HepG2 (cell line): ENCODE measurements around the gene C2orf92. TPM values are rescaled to one million over a fixed set of nuclear protein-coding genes. Genes with fewer than 3 reads are reported as not detected.

Experiments
- ATAC-seq: fragments of 200-7000 bp; cut with Tn5 transposase; 3 replicates; pipeline ENCODE4 v1.9.1; 2020; ENCODE audit warnings: mild to moderate bottlenecking, moderate library complexity
- BruUV-seq: library from RNA; stranded (reverse); fragments of 400-500 nt; replicated peaks from 2 replicates; lab custom pipeline; 2021; lab: Mats Ljungman, UMichigan
- CTCF ChIA-PET: fragments of 300-600 bp; formaldehyde crosslinking; extraction: SDS; loops from one replicate; lab custom pipeline; 2021; ENCODE audit warnings: low total read pairs, inconsistent platforms, low intra/inter-chr PET ratio; lab: Yijun Ruan, JAX
- POLR2A ChIA-PET: fragments of 350-600 bp; sonication (Branson Sonifier 250); formaldehyde crosslinking; loops from one replicate; lab custom pipeline; 2020; ENCODE audit warnings: antibody characterized with exemption, inconsistent platforms; lab: Yijun Ruan, JAX
- DNase-seq: peaks from one replicate; pipeline ENCODE4 v3.0.0-alpha.2; 2015; ENCODE audit warnings: low spot score
- FAIRE-seq: peaks from 3 replicates; lab custom pipeline; 2011; peaks lifted over from hg19 to GRCh38; lab: Jason Lieb, UNC
- H2AFZ ChIP-seq: one replicate; pipeline ENCODE4 v1.6.1; 2011; ENCODE audit warnings: low read length, inconsistent platforms
- H3K27ac ChIP-seq: fragments of 300-600 bp; 3 replicates; pipeline ENCODE4 v1.8.0; 2011; ENCODE audit warnings: mixed run types, mild to moderate bottlenecking, mixed read lengths, low read length, inconsistent platforms; ENCODE audit not compliant: insufficient read depth; ENCODE audit errors: extremely low read length
- H3K27me3 ChIP-seq, 2 experiments: fragments of 200-600 bp in 1 of 2; 2 replicates in 1 of 2; 3 replicates in 1 of 2; pipeline versions ENCODE4 v1.6.0 to v1.8.0; 2011; ENCODE audit warnings: low read length in 2 of 2, mild to moderate bottlenecking in 2 of 2, moderate library complexity in 2 of 2, inconsistent platforms in 1 of 2; ENCODE audit not compliant: insufficient read depth in 2 of 2, control insufficient read depth in 1 of 2
- H3K36me3 ChIP-seq, 2 experiments: fragments of 200-600 bp in 1 of 2; replicated peaks in 1 of 2; 2 replicates in 1 of 2; 3 replicates in 1 of 2; pipeline versions ENCODE4 v1.5.1 to v1.8.0; 2011; ENCODE audit warnings: low read length in 2 of 2, inconsistent platforms in 1 of 2; ENCODE audit not compliant: insufficient read depth in 2 of 2, control insufficient read depth in 1 of 2
- H3K4me1 ChIP-seq: 2 replicates; pipeline ENCODE4 v1.5.1; 2012; ENCODE audit warnings: low read length, inconsistent platforms; ENCODE audit not compliant: insufficient read depth
- H3K4me2 ChIP-seq: 2 replicates; pipeline ENCODE4 v1.6.0; 2011; ENCODE audit warnings: low read depth, low read length, inconsistent platforms
- H3K4me3 ChIP-seq, 3 experiments: fragments of 200-600 bp in 1 of 3; sonication (generic), shearing (Covaris generic) in 1 of 3; replicated peaks in 1 of 3; 2 replicates each; pipeline ENCODE4 v1.5.1; 2011 to 2016; ENCODE audit warnings: low read length in 3 of 3, inconsistent platforms in 2 of 3, low read depth in 2 of 3, mild to moderate bottlenecking in 2 of 3, control low read depth in 1 of 3, mixed read lengths in 1 of 3; ENCODE audit not compliant: insufficient read depth in 1 of 3
- H3K79me2 ChIP-seq: one replicate; pipeline ENCODE4 v1.6.1; 2011; ENCODE audit warnings: low read length, inconsistent platforms; ENCODE audit not compliant: insufficient read depth
- H3K9ac ChIP-seq: 2 replicates; pipeline ENCODE4 v1.6.0; 2011; ENCODE audit warnings: mild to moderate bottlenecking, low read depth, low read length, inconsistent platforms; ENCODE audit not compliant: insufficient read depth
- H3K9me3 ChIP-seq: 2 replicates; pipeline ENCODE4 v1.5.1; 2012; ENCODE audit warnings: mild to moderate bottlenecking, low read length
- H4K20me1 ChIP-seq: 2 replicates; pipeline ENCODE4 v1.6.0; 2011; ENCODE audit warnings: inconsistent platforms, mild to moderate bottlenecking, low read length, moderate library complexity; ENCODE audit not compliant: insufficient read depth
- CREBL2 ChIP-seq: sonication (generic); formaldehyde crosslinking; IDR thresholded peaks from 2 replicates; pipeline ENCODE4 v1.8.1; 2023; ENCODE audit warnings: missing genetic modification reagents, mild to moderate bottlenecking, borderline replicate concordance
- HNRNPH1 ChIP-seq: fragments of 200-400 bp; formaldehyde crosslinking; optimal IDR thresholded peaks from 2 replicates; pipeline ENCODE3; 2017; ENCODE audit warnings: mild to moderate bottlenecking, low read depth, low read length
- JUNB ChIP-seq: sonication (generic); formaldehyde crosslinking; IDR thresholded peaks from 2 replicates; pipeline ENCODE4 v1.8.0; 2022; ENCODE audit warnings: missing genetic modification reagents, mild to moderate bottlenecking, borderline replicate concordance
- KAT8 ChIP-seq: IDR thresholded peaks from 2 replicates; pipeline ENCODE4 v1.6.1; 2016; ENCODE audit warnings: missing genetic modification reagents, missing compliant biosample characterization
- NR0B2 ChIP-seq: sonication (generic); formaldehyde crosslinking; IDR thresholded peaks from 2 replicates; pipeline ENCODE4 v1.4.0; 2020; ENCODE audit warnings: mild to moderate bottlenecking, missing genetic modification reagents
- NR3C1 ChIP-seq: sonication (generic); formaldehyde crosslinking; IDR thresholded peaks from 2 replicates; pipeline ENCODE4 v1.4.0; 2020; ENCODE audit warnings: missing genetic modification reagents
- ZMAT5 ChIP-seq: sonication (generic); formaldehyde crosslinking; IDR thresholded peaks from 2 replicates; pipeline ENCODE4 v1.5.0; 2020; ENCODE audit warnings: mild to moderate bottlenecking, low read depth, missing genetic modification reagents, borderline replicate concordance
- ZNF609 ChIP-seq: sonication (generic); formaldehyde crosslinking; IDR thresholded peaks from 2 replicates; pipeline ENCODE4 v1.4.0; 2020; ENCODE audit warnings: mild to moderate bottlenecking, missing genetic modification reagents, borderline replicate concordance
- ZNF704 ChIP-seq: sonication (generic); formaldehyde crosslinking; IDR thresholded peaks from 2 replicates; pipeline ENCODE4 v1.8.1; 2023; ENCODE audit warnings: mild to moderate bottlenecking, inconsistent platforms, moderate library complexity, missing genetic modification reagents, borderline replicate concordance
- ZSCAN30 ChIP-seq: sonication (generic); formaldehyde crosslinking; IDR thresholded peaks from 2 replicates; pipeline ENCODE4 v1.5.0; 2020; ENCODE audit warnings: mild to moderate bottlenecking, missing genetic modification reagents
- WGBS: methylation state at CpG from one replicate; pipeline ENCODE4 v1.1.6; 2017; ENCODE audit warnings: low lambda C conversion rate; 5-methylcytosine and 5-hydroxymethylcytosine counted together
- in situ Hi-C: cut with HindIII; loops from 2 replicates; pipeline ENCODE4 v1.10.0; 2017; ENCODE audit warnings: low pct_unique_long_range_greater_than_20kb; ENCODE audit not compliant: extremely low pct_ligation_motif_present
- intact Hi-C: fragments of 100-400 bp; cut with micrococcal nuclease; formaldehyde crosslinking; loops from one replicate; pipeline ENCODE4 v1.10.0; 2022; ENCODE audit not compliant: unreplicated experiment
- polyA plus RNA-seq, 8 experiments: library from polyadenylated mRNA; depleted of rRNA in 3 of 8; stranded (reverse) in 7 of 8; unstranded in 1 of 8; fragments of >200 nt; fragmentation: Illumina TruSeq in 4 of 8; extraction: Trizol in 4 of 8; gene quantifications; 2 replicates each; pipeline versions ENCODE4 v1.2.1 to v1.2.3, GENCODE V29; 2011 to 2016; ENCODE audit warnings: low read depth in 4 of 8, missing spikeins in 1 of 8, mixed read lengths in 1 of 8; ENCODE audit not compliant: insufficient read depth in 1 of 8
- total RNA-seq, 5 experiments: library from RNA; depleted of rRNA; stranded (reverse); fragments of >200 nt; fragmentation: Illumina TruSeq; extraction: Trizol; gene quantifications; 2 replicates each; pipeline ENCODE4 v1.2.3, GENCODE V29; 2016; ENCODE audit warnings: low read depth in 1 of 5

Gene C2orf92
- total and polyA plus RNA-seq, 2 of the 13 experiments (the other 11 are each of a cell fraction or from before 2014, with no cell fraction given): 4.9 to 5.0 TPM

GRCh38 chr2:97723156-97724072 lies 53.9 kb downstream of the C2orf92 start:
- Histone ChIP-seq H3K4me1 (no peaks in the 10 kb centered on the region), H3K27me3 (no peaks in the 10 kb centered on the region; a peak in 1 of 5 replicates), H3K9ac (no peak overlapping the region), H3K9me3 (no peaks in the 10 kb centered on the region), H4K20me1 (no peaks in the 10 kb centered on the region), H3K36me3 (no peaks in the 10 kb centered on the region), H3K79me2 (no peaks in the 10 kb centered on the region), H3K4me3 (no peak overlapping the region), H3K27ac (no peak overlapping the region), H3K4me2 (no peak overlapping the region), H2AFZ (no peak overlapping the region)
- in situ Hi-C loops (no loop called here), intact Hi-C loops (no loop called here)
- no peak for ATAC-seq
- ChIA-PET CTCF (no interaction called here), POLR2A (no interaction called here)
- TF ChIP-seq NR0B2: no peak
- TF ChIP-seq KAT8 (CRISPR knock-in tag): no peak
- no peak for TF ChIP-seq ZMAT5
- no peak for TF ChIP-seq CREBL2 (CRISPR knock-in tag)
- no peak for TF ChIP-seq NR3C1 (CRISPR knock-in tag)
- no peak for TF ChIP-seq HNRNPH1
- FAIRE-seq: no peak
- 78% methylated on average over 37 of the region's 37 CpGs for WGBS
- BruUV-seq: no TSS peak
- no peak for DNase-seq

- DNase-seq: no peak
- Histone ChIP-seq H3K4me3 (no peak overlapping the region), H3K36me3 (no peaks in the 10 kb centered on the region), H3K79me2 (no peaks in the 10 kb centered on the region), H2AFZ (no peak overlapping the region), H3K27me3 (no peaks in the 10 kb centered on the region; a peak in 1 of 5 replicates), H3K27ac (no peak overlapping the region), H3K9me3 (no peaks in the 10 kb centered on the region), H3K4me2 (no peak overlapping the region), H3K4me1 (no peaks in the 10 kb centered on the region), H4K20me1 (no peaks in the 10 kb centered on the region), H3K9ac (no peak overlapping the region)
- WGBS: 93% methylated on average over 41 of the region's 41 CpGs
- FAIRE-seq: no peak
- ATAC-seq: no peak
- BruUV-seq: no TSS peak
- intact Hi-C loops: no loop called here
- ChIA-PET CTCF (no interaction called here), POLR2A (no interaction called here)
- in situ Hi-C loops: no loop called here
- no peak for TF ChIP-seq ZSCAN30 (CRISPR knock-in tag)
- TF ChIP-seq ZNF704 (CRISPR knock-in tag): no peak
- no peak for TF ChIP-seq ZNF609 (CRISPR knock-in tag)
- no peak for TF ChIP-seq JUNB (CRISPR knock-in tag)
Measured at GRCh38 chr2:97724073-97724410, 54.5 kb downstream of the C2orf92 start.
